Immature natural killer cell (primary cell): ENCODE measurements around the gene NXPE4. TPM values are rescaled to one million over a fixed set of nuclear protein-coding genes. Genes with fewer than 3 reads are reported as not detected.

ENCODE experiments used
- DNase-seq, 3 donors: peaks; one replicate each; pipeline ENCODE4 v3.0.0; 2022; ENCODE audit warnings: mixed read lengths in 1 of 3
- H3K27ac Mint-ChIP-seq, 6 donors: one replicate each; pipeline ENCODE4 v1.8.0; 2020; ENCODE audit warnings: mixed read lengths in 6 of 6, mild to moderate bottlenecking in 5 of 6, inconsistent platforms in 4 of 6, moderate library complexity in 3 of 6
- H3K27me3 Mint-ChIP-seq, 3 donors: one replicate each; pipeline ENCODE4 v1.8.0; 2020 to 2021; ENCODE audit warnings: low read depth in 3 of 3, mild to moderate bottlenecking in 3 of 3, mixed read lengths in 3 of 3, moderate library complexity in 3 of 3, inconsistent platforms in 1 of 3
- H3K36me3 Mint-ChIP-seq, 3 donors: one replicate each; pipeline ENCODE4 v1.8.0; 2020; ENCODE audit warnings: mixed read lengths in 3 of 3, inconsistent platforms in 2 of 3, mild to moderate bottlenecking in 2 of 3
- H3K4me1 Mint-ChIP-seq, 2 donors: one replicate each; pipeline ENCODE4 v1.8.0; 2020; ENCODE audit warnings: inconsistent platforms in 2 of 2, mild to moderate bottlenecking in 2 of 2, mixed read lengths in 2 of 2, moderate library complexity in 1 of 2
- H3K4me3 Mint-ChIP-seq, 5 donors: one replicate each; pipeline ENCODE4 v1.8.0; 2020; ENCODE audit warnings: mild to moderate bottlenecking in 5 of 5, mixed read lengths in 5 of 5, inconsistent platforms in 3 of 5, moderate library complexity in 3 of 5
- H3K9me3 Mint-ChIP-seq, 6 donors: one replicate each; pipeline ENCODE4 v1.8.0; 2020; ENCODE audit warnings: mild to moderate bottlenecking in 6 of 6, mixed read lengths in 6 of 6, inconsistent platforms in 4 of 6, moderate library complexity in 3 of 6
- polyA plus RNA-seq, 3 donors: library from polyadenylated mRNA; unstranded; fragments of 300-500 nt; fragmentation: Illumina TruSeq; gene quantifications; one replicate each; pipeline ENCODE4 v1.2.3, GENCODE V29; 2021

Gene NXPE4
- polyA plus RNA-seq, 3 donors from 2014 or later = not detected

- Mint-ChIP-seq H3K9me3 (peaks cover 0 to 7% (median 0%) of the 10 kb centered on the region in 6 donors), H3K36me3 (no peaks in the 10 kb centered on the region), H3K4me1 (no peaks in the 10 kb centered on the region), H3K27me3 (peaks cover 5 to 6% (median 5%) of the 10 kb centered on the region in 3 donors), H3K4me3 (no peak overlapping the region), H3K27ac (no peak overlapping the region)
- no peak for DNase-seq
These were observed 33.2 kb downstream of the NXPE4 start for GRCh38 chr11:114562166-114562916.

GRCh38 chr11:114559425-114560310 is 35.9 kb downstream of the NXPE4 start, which contains the start of gene NXPE1:
NXPE1 (minus strand) TSS chr11:114559881; CDS start chr11:114551201, 8,680 bp downstream.
- Mint-ChIP-seq H3K4me1 (no peaks in the 10 kb centered on the region), H3K9me3 (peaks cover 0 to 7% (median 0%) of the 10 kb centered on the region in 6 donors), H3K4me3 (no peak within 1 kb of the TSS), H3K27ac (no peak within 1 kb of the TSS), H3K27me3 (peaks cover 3 to 5% (median 5%) of the 10 kb centered on the region in 3 donors), H3K36me3 (no peaks in the 10 kb centered on the region)
- no peak for DNase-seq

- Mint-ChIP-seq H3K27ac (no peak overlapping the region), H3K27me3 (peaks cover 0 to 7% (median 3%) of the 10 kb centered on the region in 3 donors), H3K4me3 (no peak overlapping the region), H3K9me3 (no peaks in the 10 kb centered on the region), H3K4me1 (no peaks in the 10 kb centered on the region), H3K36me3 (no peaks in the 10 kb centered on the region)
- no peak for DNase-seq
These were observed 39.5 kb downstream of the NXPE4 start for GRCh38 chr11:114556135-114556534.

- H3K27me3 Mint-ChIP-seq = peaks cover 3% of the 10 kb centered on the region in 3 donors
- no peak for DNase-seq
- no peaks in the 10 kb centered on the region for H3K36me3 Mint-ChIP-seq
- no peak overlapping the region for H3K27ac Mint-ChIP-seq
- H3K9me3 Mint-ChIP-seq = peaks cover 0 to 3% (median 0%) of the 10 kb centered on the region in 6 donors
- H3K4me3 Mint-ChIP-seq = no peak overlapping the region
- no peaks in the 10 kb centered on the region for H3K4me1 Mint-ChIP-seq
These were observed 41.9 kb downstream of the NXPE4 start for GRCh38 chr11:114553642-114554041.

- DNase-seq = no peak
- Mint-ChIP-seq H3K27me3 (peaks cover 1 to 3% (median 3%) of the 10 kb centered on the region in 3 donors), H3K36me3 (no peaks in the 10 kb centered on the region), H3K4me1 (no peaks in the 10 kb centered on the region), H3K4me3 (no peak overlapping the region), H3K27ac (no peak overlapping the region), H3K9me3 (peaks cover 0 to 3% (median 0%) of the 10 kb centered on the region in 6 donors)
These were observed 44.5 kb downstream of the NXPE4 start for GRCh38 chr11:114551060-114551459.

GRCh38 chr11:114525682-114526081 is 69.9 kb downstream of the NXPE4 start:
- peaks cover 0 to 11% (median 2%) of the 10 kb centered on the region in 3 donors for H3K27me3 Mint-ChIP-seq
- DNase-seq = no peak
- H3K36me3 Mint-ChIP-seq = no peaks in the 10 kb centered on the region
- H3K4me1 Mint-ChIP-seq = no peaks in the 10 kb centered on the region
- peaks cover 11 to 25% (median 13%) of the 10 kb centered on the region in 6 donors for H3K9me3 Mint-ChIP-seq
- no peak overlapping the region for H3K4me3 Mint-ChIP-seq
- H3K27ac Mint-ChIP-seq = no peak overlapping the region

GRCh38 chr11:114524122-114524521 is 71.5 kb downstream of the NXPE4 start:
- Mint-ChIP-seq H3K4me1 (no peaks in the 10 kb centered on the region), H3K27me3 (peaks cover 0 to 11% (median 2%) of the 10 kb centered on the region in 3 donors), H3K27ac (no peak overlapping the region), H3K36me3 (no peaks in the 10 kb centered on the region), H3K9me3 (peaks cover 6 to 25% (median 13%) of the 10 kb centered on the region in 6 donors), H3K4me3 (no peak overlapping the region)
- no peak for DNase-seq

- Mint-ChIP-seq H3K27ac (no peak overlapping the region), H3K27me3 (peaks cover 0 to 14% (median 3%) of the 10 kb centered on the region in 3 donors), H3K4me1 (no peaks in the 10 kb centered on the region), H3K4me3 (no peak overlapping the region), H3K9me3 (peaks cover 3 to 25% (median 13%) of the 10 kb centered on the region in 6 donors), H3K36me3 (no peaks in the 10 kb centered on the region)
- DNase-seq = no peak
These were observed 72.8 kb downstream of the NXPE4 start for GRCh38 chr11:114522818-114523217.

Other genes starting within 250 kb of the NXPE4 start
- gene C11orf71, start 195.3 kb downstream of the NXPE4 start, polyA plus RNA-seq = 10 to 100 TPM; 10.8 to 14.6 (median 13.8) TPM
- gene RBM7, start 195.1 kb downstream of the NXPE4 start, polyA plus RNA-seq = 10 to 100 TPM; 29.4 to 46.5 (median 30.2) TPM
- 10 to 100 TPM; 45.5 to 49.4 (median 45.9) TPM for gene REXO2, start 156.3 kb downstream of the NXPE4 start, polyA plus RNA-seq
- not detected for gene NXPE1, start 35.9 kb downstream of the NXPE4 start, polyA plus RNA-seq
- gene NXPE2, start 82.7 kb upstream of the NXPE4 start, polyA plus RNA-seq = not detected